ENCODE results near the gene SDC3. TPM values are rescaled to one million over a fixed set of nuclear protein-coding genes. Genes with fewer than 3 reads are reported as not detected.

SDC3 gene
- total RNA-seq, 1 donor from 2014 or later: 51.3 TPM

DNA sequence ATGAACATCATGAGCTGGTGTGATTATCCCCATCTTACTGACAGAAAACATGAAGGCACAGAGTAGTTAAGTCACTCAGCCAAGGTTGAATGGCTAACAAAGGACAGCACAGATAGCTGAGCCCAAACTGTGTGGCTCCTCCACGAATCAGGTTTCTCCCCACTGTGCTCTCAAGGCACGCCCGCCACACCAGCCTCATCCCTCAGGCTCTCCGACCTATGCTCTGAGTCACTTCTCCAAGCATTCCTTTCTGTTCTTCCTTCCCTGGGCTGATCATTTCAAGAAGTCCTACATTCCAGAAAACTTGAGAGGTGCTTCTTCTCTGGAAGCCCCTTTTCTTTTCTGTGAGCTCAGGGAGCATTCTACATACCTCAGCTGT lies 25.3 kb upstream of the SDC3 start:
- DNase-seq (ENCODE audit: low spot score): no peak
- Mint-ChIP-seq H3K4me3 (ENCODE audit: unreplicated experiment) (peak overlapping the region; percentile 42), H3K36me3 (ENCODE audit: low read depth, unreplicated experiment) (peaks cover 41% of the 10 kb centered on the region), H3K4me1 (ENCODE audit: unreplicated experiment) (no peaks in the 10 kb centered on the region), H3K27me3 (ENCODE audit: unreplicated experiment) (peaks cover 11% of the 10 kb centered on the region), H3K27ac (ENCODE audit: unreplicated experiment) (peak overlapping the region; percentile 70), H3K9me3 (ENCODE audit: unreplicated experiment) (no peaks in the 10 kb centered on the region)
- TF ChIP-seq, protein P1, sequence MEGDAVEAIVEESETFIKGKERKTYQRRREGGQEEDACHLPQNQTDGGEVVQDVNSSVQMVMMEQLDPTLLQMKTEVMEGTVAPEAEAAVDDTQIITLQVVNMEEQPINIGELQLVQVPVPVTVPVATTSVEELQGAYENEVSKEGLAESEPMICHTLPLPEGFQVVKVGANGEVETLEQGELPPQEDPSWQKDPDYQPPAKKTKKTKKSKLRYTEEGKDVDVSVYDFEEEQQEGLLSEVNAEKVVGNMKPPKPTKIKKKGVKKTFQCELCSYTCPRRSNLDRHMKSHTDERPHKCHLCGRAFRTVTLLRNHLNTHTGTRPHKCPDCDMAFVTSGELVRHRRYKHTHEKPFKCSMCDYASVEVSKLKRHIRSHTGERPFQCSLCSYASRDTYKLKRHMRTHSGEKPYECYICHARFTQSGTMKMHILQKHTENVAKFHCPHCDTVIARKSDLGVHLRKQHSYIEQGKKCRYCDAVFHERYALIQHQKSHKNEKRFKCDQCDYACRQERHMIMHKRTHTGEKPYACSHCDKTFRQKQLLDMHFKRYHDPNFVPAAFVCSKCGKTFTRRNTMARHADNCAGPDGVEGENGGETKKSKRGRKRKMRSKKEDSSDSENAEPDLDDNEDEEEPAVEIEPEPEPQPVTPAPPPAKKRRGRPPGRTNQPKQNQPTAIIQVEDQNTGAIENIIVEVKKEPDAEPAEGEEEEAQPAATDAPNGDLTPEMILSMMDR (IDR thresholded peaks at IDR 0.05; ENCODE audit: unreplicated experiment): no peak

GRCh38 chr1:30930631-30931173 lies 22.1 kb upstream of the SDC3 start:
- no peaks in the 10 kb centered on the region for H3K4me1 Mint-ChIP-seq (ENCODE audit: unreplicated experiment)
- no peaks in the 10 kb centered on the region for H3K9me3 Mint-ChIP-seq (ENCODE audit: unreplicated experiment)
- H3K36me3 Mint-ChIP-seq (ENCODE audit: low read depth, unreplicated experiment): peaks cover 27% of the 10 kb centered on the region
- TF ChIP-seq, protein P1 (IDR thresholded peaks at IDR 0.05; ENCODE audit: unreplicated experiment): no peak
- peak overlapping the region; percentile 72 for H3K4me3 Mint-ChIP-seq (ENCODE audit: unreplicated experiment)
- H3K27me3 Mint-ChIP-seq (ENCODE audit: unreplicated experiment): peaks cover 11% of the 10 kb centered on the region
- no peak for DNase-seq (ENCODE audit: low spot score)
- H3K27ac Mint-ChIP-seq (ENCODE audit: unreplicated experiment): peak overlapping the region; percentile 44

GRCh38 chr1:30929944-30930525 lies 21.5 kb upstream of the SDC3 start:
- H3K4me1 Mint-ChIP-seq (ENCODE audit: unreplicated experiment): no peaks in the 10 kb centered on the region
- no peaks in the 10 kb centered on the region for H3K9me3 Mint-ChIP-seq (ENCODE audit: unreplicated experiment)
- H3K4me3 Mint-ChIP-seq (ENCODE audit: unreplicated experiment): no peak overlapping the region
- peaks cover 23% of the 10 kb centered on the region for H3K36me3 Mint-ChIP-seq (ENCODE audit: low read depth, unreplicated experiment)
- no peak overlapping the region for H3K27ac Mint-ChIP-seq (ENCODE audit: unreplicated experiment)
- peaks cover 11% of the 10 kb centered on the region for H3K27me3 Mint-ChIP-seq (ENCODE audit: unreplicated experiment)
- TF ChIP-seq, protein P1 (IDR thresholded peaks at IDR 0.05; ENCODE audit: unreplicated experiment): no peak
- no peak for DNase-seq (ENCODE audit: low spot score)

DNA sequence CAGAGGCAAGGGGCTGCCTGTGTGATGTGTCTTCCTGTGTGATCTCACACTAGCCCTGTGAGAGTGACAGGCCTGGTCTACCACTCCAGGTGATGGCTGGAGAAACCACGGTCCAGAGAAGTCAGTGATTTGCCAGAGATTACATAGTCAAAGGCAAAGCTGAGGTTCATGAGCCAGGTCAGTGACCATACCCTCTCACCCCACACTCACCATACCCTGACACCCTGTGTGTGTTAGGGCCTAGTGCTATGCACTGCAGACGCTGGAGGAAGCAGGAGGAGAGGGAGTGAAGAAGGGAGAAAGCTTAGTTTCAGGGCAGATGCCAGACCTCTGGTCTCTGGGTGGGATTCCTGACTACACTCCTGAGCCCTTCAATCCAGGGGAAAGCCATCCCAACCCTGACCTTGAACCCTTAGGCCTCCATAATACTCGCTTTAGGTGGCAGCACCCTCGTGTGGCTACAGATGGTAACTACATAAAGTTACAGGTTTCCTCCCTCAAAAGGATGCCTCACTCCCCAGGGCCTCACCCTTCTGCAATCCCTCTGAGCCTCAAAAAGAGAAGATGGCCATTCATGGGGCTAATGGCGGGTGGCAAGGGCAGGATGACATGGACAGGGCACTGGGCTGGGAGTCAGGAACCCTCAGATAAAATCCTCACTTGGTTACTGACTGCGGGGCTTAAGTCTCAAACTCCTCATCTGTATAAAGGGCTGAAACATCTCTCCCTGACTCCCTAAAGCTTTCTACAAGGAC lies 20.8 kb upstream of the SDC3 start:
- TF ChIP-seq, protein P1 (IDR thresholded peaks at IDR 0.05; ENCODE audit: unreplicated experiment): peak; percentile 73
- Mint-ChIP-seq H3K27ac (ENCODE audit: unreplicated experiment) (no peak overlapping the region), H3K36me3 (ENCODE audit: low read depth, unreplicated experiment) (peaks cover 17% of the 10 kb centered on the region), H3K4me1 (ENCODE audit: unreplicated experiment) (no peaks in the 10 kb centered on the region), H3K27me3 (ENCODE audit: unreplicated experiment) (peaks cover 7% of the 10 kb centered on the region), H3K4me3 (ENCODE audit: unreplicated experiment) (no peak overlapping the region), H3K9me3 (ENCODE audit: unreplicated experiment) (no peaks in the 10 kb centered on the region)
- DNase-seq (ENCODE audit: low spot score): peak; percentile 63

DNA sequence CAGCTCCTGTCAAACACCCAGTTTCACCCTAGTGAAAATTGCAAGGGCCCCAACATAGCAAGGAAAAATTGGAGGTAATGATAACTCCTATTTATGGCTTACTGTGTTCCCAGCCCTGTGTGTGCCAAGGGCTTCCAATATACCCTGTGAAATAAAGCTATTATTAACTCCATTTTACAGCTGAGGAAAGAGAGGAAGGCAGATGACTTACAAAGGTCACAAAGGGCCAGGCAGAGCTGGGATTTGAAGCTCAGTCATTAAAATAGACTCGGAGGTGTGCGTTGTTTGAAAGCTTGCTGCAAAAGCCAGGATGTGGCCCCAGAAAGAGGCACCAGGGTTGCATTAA lies 20.2 kb upstream of the SDC3 start:
- Mint-ChIP-seq H3K27me3 (ENCODE audit: unreplicated experiment) (peaks cover 3% of the 10 kb centered on the region), H3K4me1 (ENCODE audit: unreplicated experiment) (no peaks in the 10 kb centered on the region), H3K9me3 (ENCODE audit: unreplicated experiment) (no peaks in the 10 kb centered on the region), H3K36me3 (ENCODE audit: low read depth, unreplicated experiment) (peaks cover 11% of the 10 kb centered on the region), H3K4me3 (ENCODE audit: unreplicated experiment) (no peak overlapping the region), H3K27ac (ENCODE audit: unreplicated experiment) (no peak overlapping the region)
- DNase-seq (ENCODE audit: low spot score): no peak
- TF ChIP-seq, protein P1 (IDR thresholded peaks at IDR 0.05; ENCODE audit: unreplicated experiment): no peak
